H9 (cell line): ENCODE measurements around the gene PANX2. TPM values are rescaled to one million over a fixed set of nuclear protein-coding genes. Genes with fewer than 3 reads are reported as not detected.
A peak's percentile ranks its signal among the peaks of the same experiment; 100 is the strongest.

Source experiments
- DNase-seq: peaks from one replicate; pipeline ENCODE4 v3.0.0-alpha.2; 2017
- H2AFZ ChIP-seq: one replicate; pipeline ENCODE4 v1.6.1; 2013; ENCODE audit warnings: mild to moderate bottlenecking, low read length, control low read depth, moderate library complexity
- H2AK5ac ChIP-seq: 2 replicates; pipeline ENCODE4 v1.6.1; 2013; ENCODE audit warnings: low read length, control low read depth, mixed read lengths; ENCODE audit not compliant: insufficient read length
- H2BK120ac ChIP-seq: one replicate; pipeline ENCODE4 v1.6.1; 2013; ENCODE audit warnings: low read depth, mild to moderate bottlenecking, low read length, control low read depth, inconsistent platforms; ENCODE audit not compliant: poor library complexity, severe bottlenecking
- H2BK12ac ChIP-seq: 2 replicates; pipeline ENCODE4 v1.6.1; 2013; ENCODE audit warnings: low read length, control low read depth, mixed read lengths, low read depth; ENCODE audit not compliant: insufficient read length
- H2BK15ac ChIP-seq: 2 replicates; pipeline ENCODE4 v1.6.1; 2013; ENCODE audit warnings: low read depth, low read length, control low read depth
- H2BK20ac ChIP-seq: one replicate; pipeline ENCODE4 v1.6.1; 2013; ENCODE audit warnings: low read depth, mild to moderate bottlenecking, low read length, control low read depth, inconsistent platforms; ENCODE audit not compliant: poor library complexity, severe bottlenecking
- H2BK5ac ChIP-seq: 2 replicates; pipeline ENCODE4 v1.6.1; 2013; ENCODE audit warnings: low read length, control low read depth, mixed read lengths; ENCODE audit not compliant: insufficient read length
- H3K14ac ChIP-seq: 2 replicates; pipeline ENCODE4 v1.6.1; 2013; ENCODE audit warnings: low read length, control low read depth; ENCODE audit not compliant: insufficient read depth
- H3K18ac ChIP-seq: 2 replicates; pipeline ENCODE4 v1.6.1; 2013; ENCODE audit warnings: low read depth, mild to moderate bottlenecking, mixed read lengths, low read length, control low read depth; ENCODE audit not compliant: insufficient read length
- H3K23ac ChIP-seq: 2 replicates; pipeline ENCODE4 v1.6.1; 2013; ENCODE audit warnings: low read length, control low read depth, mixed read lengths, low read depth; ENCODE audit not compliant: insufficient read length
- H3K23me2 ChIP-seq: 2 replicates; pipeline ENCODE4 v1.6.1; 2013; ENCODE audit warnings: low read depth, mild to moderate bottlenecking, mixed read lengths, low read length, control low read depth; ENCODE audit not compliant: insufficient read length, poor library complexity, severe bottlenecking
- H3K27ac ChIP-seq: 2 replicates; pipeline ENCODE4 v1.5.1; 2013; ENCODE audit warnings: low read length, control low read depth, mixed read lengths, low read depth; ENCODE audit not compliant: insufficient read length
- H3K27me3 ChIP-seq: 2 replicates; pipeline ENCODE4 v1.6.1; 2013; ENCODE audit warnings: low read length, control low read depth, inconsistent platforms; ENCODE audit not compliant: insufficient read depth
- H3K4ac ChIP-seq: 2 replicates; pipeline ENCODE4 v1.6.1; 2013; ENCODE audit warnings: low read depth, mild to moderate bottlenecking, control low read depth, inconsistent platforms, low read length, moderate library complexity
- H3K4me1 ChIP-seq: 2 replicates; pipeline ENCODE4 v1.6.1; 2013; ENCODE audit warnings: low read length, control low read depth, inconsistent platforms; ENCODE audit not compliant: insufficient read depth
- H3K4me2 ChIP-seq: 2 replicates; pipeline ENCODE4 v1.6.1; 2013; ENCODE audit warnings: low read length, control low read depth, mixed read lengths; ENCODE audit not compliant: insufficient read length, insufficient read depth
- H3K56ac ChIP-seq: 2 replicates; pipeline ENCODE4 v1.6.1; 2013; ENCODE audit warnings: low read depth, mild to moderate bottlenecking, mixed read lengths, low read length, control low read depth; ENCODE audit not compliant: insufficient read length
- H3K79me1 ChIP-seq: 2 replicates; pipeline ENCODE4 v1.6.1; 2013; ENCODE audit warnings: low read depth, mild to moderate bottlenecking, moderate library complexity, low read length, control low read depth, inconsistent platforms; ENCODE audit not compliant: insufficient read depth, poor library complexity, severe bottlenecking
- H3K79me2 ChIP-seq: 2 replicates; pipeline ENCODE4 v1.6.1; 2013; ENCODE audit warnings: low read length, control low read depth, inconsistent platforms; ENCODE audit not compliant: insufficient read depth
- H3K9ac ChIP-seq: 2 replicates; pipeline ENCODE4 v1.6.1; 2013; ENCODE audit warnings: low read length, control low read depth, mixed read lengths; ENCODE audit not compliant: insufficient read length; ENCODE audit errors: extremely low read depth
- H3K9me3 ChIP-seq: one replicate; pipeline ENCODE4 v1.6.1; 2013; ENCODE audit warnings: low read depth, low read length, inconsistent platforms; ENCODE audit not compliant: control insufficient read depth
- H3T11ph ChIP-seq: one replicate; pipeline ENCODE4 v1.6.1; 2013; ENCODE audit warnings: mild to moderate bottlenecking, low read length, control low read depth, inconsistent platforms
- H4K20me1 ChIP-seq: one replicate; pipeline ENCODE4 v1.6.1; 2013; ENCODE audit not compliant: control insufficient read depth, insufficient read length, insufficient read depth
- H4K5ac ChIP-seq: 2 replicates; pipeline ENCODE4 v1.6.1; 2013; ENCODE audit warnings: low read depth, mild to moderate bottlenecking, mixed read lengths, low read length, control low read depth; ENCODE audit not compliant: insufficient read length
- H4K8ac ChIP-seq: replicated peaks from 2 replicates; pipeline ENCODE4 v1.6.1; 2013; ENCODE audit warnings: low read length, control low read depth, mixed read lengths, low read depth; ENCODE audit not compliant: insufficient read length
- H4K91ac ChIP-seq: 2 replicates; pipeline ENCODE4 v1.6.1; 2013; ENCODE audit warnings: low read depth, mild to moderate bottlenecking, moderate library complexity, mixed read lengths, low read length, control low read depth; ENCODE audit not compliant: insufficient read length
- H3K27ac Mint-ChIP-seq, 3 experiments: 2 replicates in 2 of 3; 3 replicates in 1 of 3; pipeline ENCODE4 v1.8.0; 2020 to 2021; ENCODE audit warnings: mixed read lengths in 3 of 3, mild to moderate bottlenecking in 1 of 3, moderate library complexity in 1 of 3
- H3K27me3 Mint-ChIP-seq: 2 replicates; pipeline ENCODE4 v1.8.0; 2021; ENCODE audit warnings: low read depth, mild to moderate bottlenecking, moderate library complexity, mixed read lengths
- H3K36me3 Mint-ChIP-seq, 3 experiments: 2 replicates in 2 of 3; 3 replicates in 1 of 3; pipeline ENCODE4 v1.8.0; 2020 to 2021; ENCODE audit warnings: low read depth in 3 of 3, mixed read lengths in 3 of 3; ENCODE audit not compliant: insufficient read depth in 1 of 3
- H3K4me1 Mint-ChIP-seq, 2 experiments: 2 replicates each; pipeline ENCODE4 v1.8.0; 2020; ENCODE audit warnings: mixed read lengths in 2 of 2
- H3K4me3 Mint-ChIP-seq, 2 experiments: 2 replicates in 1 of 2; 3 replicates in 1 of 2; pipeline ENCODE4 v1.8.0; 2020 to 2021; ENCODE audit warnings: mild to moderate bottlenecking in 2 of 2, mixed read lengths in 2 of 2, moderate library complexity in 1 of 2
- H3K9me3 Mint-ChIP-seq, 2 experiments: 2 replicates in 1 of 2; 3 replicates in 1 of 2; pipeline ENCODE4 v1.8.0; 2020; ENCODE audit warnings: mild to moderate bottlenecking in 2 of 2, mixed read lengths in 2 of 2, moderate library complexity in 1 of 2
- WGBS: extraction: QIAGEN DNeasy Blood & Tissue Kit; methylation state at CpG from one replicate; pipeline ENCODE4 v1.1.7; 2013; ENCODE audit warnings: missing lambda C conversion rate, low lambda C conversion rate, mixed read lengths; ENCODE audit not compliant: insufficient read length; ENCODE audit errors: extremely low coverage; 5-methylcytosine and 5-hydroxymethylcytosine counted together
- total RNA-seq: library from RNA; stranded (reverse); gene quantifications from 2 replicates; pipeline ENCODE4 v1.2.1, GENCODE V29; 2021
- TF ChIP-seq, protein P1 (sequence below): fragments of 200-600 bp; sonication (generic); conservative IDR thresholded peaks from 3 replicates; pipeline ENCODE4 v1.8.0; 2021; ENCODE audit warnings: antibody characterized with exemption, mild to moderate bottlenecking

The PANX2 gene
- total RNA-seq, 1 experiment from 2014 or later: 8.0 TPM

DNA sequence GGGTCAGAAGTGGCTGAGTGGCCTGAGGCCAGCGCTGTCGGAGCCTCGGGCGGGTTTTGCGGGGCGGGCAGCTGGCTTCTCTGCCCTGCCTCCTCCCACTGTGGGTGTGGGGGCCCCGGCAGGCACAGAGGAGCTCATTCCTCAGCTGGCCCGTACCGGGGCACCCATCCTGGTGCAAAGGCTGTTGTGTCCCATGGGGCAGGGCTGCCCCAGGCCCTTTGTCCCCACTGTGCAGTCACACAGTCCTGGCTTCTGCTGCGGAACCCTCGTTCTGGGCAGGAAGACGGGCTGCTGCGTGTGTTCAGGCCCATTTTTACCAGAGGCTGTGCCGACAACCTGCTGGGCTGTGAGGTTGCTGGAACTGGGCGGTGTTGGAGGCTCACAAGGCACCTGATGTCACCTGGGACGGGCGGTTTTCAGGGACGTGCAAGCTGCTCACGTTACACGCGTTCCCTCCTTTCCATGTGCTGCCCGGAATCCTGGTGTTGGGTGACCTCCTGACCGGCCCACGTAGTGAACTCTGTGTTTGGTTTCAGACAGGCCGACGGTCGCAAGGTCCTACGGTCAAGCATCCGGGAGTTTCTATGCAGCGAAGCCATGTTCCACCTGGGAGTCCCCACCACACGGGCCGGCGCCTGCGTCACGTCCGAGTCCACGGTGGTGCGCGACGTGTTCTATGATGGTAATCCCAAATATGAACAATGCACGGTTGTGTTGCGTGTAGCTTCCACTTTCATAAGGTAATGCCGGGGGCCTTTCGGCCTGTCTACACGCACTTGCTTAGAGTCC, 35.4 kb downstream of the PANX2 start:
- no peaks in the 10 kb centered on the region for H3K79me1 ChIP-seq
- no peak overlapping the region for H3K4me3 Mint-ChIP-seq
- no peak overlapping the region for H3K4me2 ChIP-seq
- H3K36me3 Mint-ChIP-seq: peaks cover 21 to 55% (median 51%) of the 10 kb centered on the region in 3 experiments
- no peaks in the 10 kb centered on the region for H3K27me3 ChIP-seq
- H2AFZ ChIP-seq: no peak overlapping the region
- no peak overlapping the region for H4K5ac ChIP-seq
- no peak overlapping the region for H2BK120ac ChIP-seq
- peaks cover 8 to 12% of the 10 kb centered on the region in 2 experiments for H3K4me1 Mint-ChIP-seq
- WGBS: no CpG with 5 or more reads among the region's 45 CpGs
- H2BK5ac ChIP-seq: no peak overlapping the region
- H2BK20ac ChIP-seq: no peak overlapping the region
- H3K9ac ChIP-seq: no peak overlapping the region
- no peak overlapping the region for H3K4ac ChIP-seq
- no peak overlapping the region for H2BK15ac ChIP-seq
- H3K27me3 Mint-ChIP-seq: no peaks in the 10 kb centered on the region
- H3K14ac ChIP-seq: no peak overlapping the region; the same call in 1 of the 2 replicates
- H3K9me3 ChIP-seq: no peaks in the 10 kb centered on the region
- no peaks in the 10 kb centered on the region; the same call in 1 of the 2 replicates for H3K79me2 ChIP-seq
- TF ChIP-seq, protein P1, sequence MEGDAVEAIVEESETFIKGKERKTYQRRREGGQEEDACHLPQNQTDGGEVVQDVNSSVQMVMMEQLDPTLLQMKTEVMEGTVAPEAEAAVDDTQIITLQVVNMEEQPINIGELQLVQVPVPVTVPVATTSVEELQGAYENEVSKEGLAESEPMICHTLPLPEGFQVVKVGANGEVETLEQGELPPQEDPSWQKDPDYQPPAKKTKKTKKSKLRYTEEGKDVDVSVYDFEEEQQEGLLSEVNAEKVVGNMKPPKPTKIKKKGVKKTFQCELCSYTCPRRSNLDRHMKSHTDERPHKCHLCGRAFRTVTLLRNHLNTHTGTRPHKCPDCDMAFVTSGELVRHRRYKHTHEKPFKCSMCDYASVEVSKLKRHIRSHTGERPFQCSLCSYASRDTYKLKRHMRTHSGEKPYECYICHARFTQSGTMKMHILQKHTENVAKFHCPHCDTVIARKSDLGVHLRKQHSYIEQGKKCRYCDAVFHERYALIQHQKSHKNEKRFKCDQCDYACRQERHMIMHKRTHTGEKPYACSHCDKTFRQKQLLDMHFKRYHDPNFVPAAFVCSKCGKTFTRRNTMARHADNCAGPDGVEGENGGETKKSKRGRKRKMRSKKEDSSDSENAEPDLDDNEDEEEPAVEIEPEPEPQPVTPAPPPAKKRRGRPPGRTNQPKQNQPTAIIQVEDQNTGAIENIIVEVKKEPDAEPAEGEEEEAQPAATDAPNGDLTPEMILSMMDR: no peak
- peaks cover 4% of the 10 kb centered on the region for H3K23me2 ChIP-seq
- no peak overlapping the region for H2BK12ac ChIP-seq
- no peak overlapping the region for H2AK5ac ChIP-seq
- no peak for DNase-seq
- H3K9me3 Mint-ChIP-seq: peaks cover 5 to 6% of the 10 kb centered on the region in 2 experiments; a peak in 3 of 5 replicates
- H3K4me1 ChIP-seq: no peaks in the 10 kb centered on the region
- H3K56ac ChIP-seq: no peak overlapping the region
- H3K18ac ChIP-seq: no peak overlapping the region
- H4K91ac ChIP-seq: no peak overlapping the region
- H3K27ac ChIP-seq: no peak overlapping the region
- H4K20me1 ChIP-seq: peaks cover 3% of the 10 kb centered on the region
- no peak overlapping the region for H3K23ac ChIP-seq
- 0 out of 7 replicates have a peak overlapping the region, but pooled peaks of 1 of the 3 experiments have one; percentile 40 for H3K27ac Mint-ChIP-seq
- no peak overlapping the region for H4K8ac ChIP-seq
- H3T11ph ChIP-seq: no peak overlapping the region
